H9 (cell line): ENCODE measurements around the gene TMEM63A. TPM values are rescaled to one million over a fixed set of nuclear protein-coding genes. Genes with fewer than 3 reads are reported as not detected.

Experiments
- DNase-seq: peaks from one replicate; pipeline ENCODE4 v3.0.0-alpha.2; 2017
- H2AFZ ChIP-seq: one replicate; pipeline ENCODE4 v1.6.1; 2013; ENCODE audit warnings: mild to moderate bottlenecking, low read length, control low read depth, moderate library complexity
- H2AK5ac ChIP-seq: 2 replicates; pipeline ENCODE4 v1.6.1; 2013; ENCODE audit warnings: low read length, control low read depth, mixed read lengths; ENCODE audit not compliant: insufficient read length
- H2BK120ac ChIP-seq: one replicate; pipeline ENCODE4 v1.6.1; 2013; ENCODE audit warnings: low read depth, mild to moderate bottlenecking, low read length, control low read depth, inconsistent platforms; ENCODE audit not compliant: poor library complexity, severe bottlenecking
- H2BK12ac ChIP-seq: 2 replicates; pipeline ENCODE4 v1.6.1; 2013; ENCODE audit warnings: low read length, control low read depth, mixed read lengths, low read depth; ENCODE audit not compliant: insufficient read length
- H2BK15ac ChIP-seq: 2 replicates; pipeline ENCODE4 v1.6.1; 2013; ENCODE audit warnings: low read depth, low read length, control low read depth
- H2BK20ac ChIP-seq: one replicate; pipeline ENCODE4 v1.6.1; 2013; ENCODE audit warnings: low read depth, mild to moderate bottlenecking, low read length, control low read depth, inconsistent platforms; ENCODE audit not compliant: poor library complexity, severe bottlenecking
- H2BK5ac ChIP-seq: 2 replicates; pipeline ENCODE4 v1.6.1; 2013; ENCODE audit warnings: low read length, control low read depth, mixed read lengths; ENCODE audit not compliant: insufficient read length
- H3K14ac ChIP-seq: 2 replicates; pipeline ENCODE4 v1.6.1; 2013; ENCODE audit warnings: low read length, control low read depth; ENCODE audit not compliant: insufficient read depth
- H3K18ac ChIP-seq: 2 replicates; pipeline ENCODE4 v1.6.1; 2013; ENCODE audit warnings: low read depth, mild to moderate bottlenecking, mixed read lengths, low read length, control low read depth; ENCODE audit not compliant: insufficient read length
- H3K23ac ChIP-seq: 2 replicates; pipeline ENCODE4 v1.6.1; 2013; ENCODE audit warnings: low read length, control low read depth, mixed read lengths, low read depth; ENCODE audit not compliant: insufficient read length
- H3K23me2 ChIP-seq: 2 replicates; pipeline ENCODE4 v1.6.1; 2013; ENCODE audit warnings: low read depth, mild to moderate bottlenecking, mixed read lengths, low read length, control low read depth; ENCODE audit not compliant: insufficient read length, poor library complexity, severe bottlenecking
- H3K27ac ChIP-seq: 2 replicates; pipeline ENCODE4 v1.5.1; 2013; ENCODE audit warnings: low read length, control low read depth, mixed read lengths, low read depth; ENCODE audit not compliant: insufficient read length
- H3K27me3 ChIP-seq: 2 replicates; pipeline ENCODE4 v1.6.1; 2013; ENCODE audit warnings: low read length, control low read depth, inconsistent platforms; ENCODE audit not compliant: insufficient read depth
- H3K4ac ChIP-seq: 2 replicates; pipeline ENCODE4 v1.6.1; 2013; ENCODE audit warnings: low read depth, mild to moderate bottlenecking, control low read depth, inconsistent platforms, low read length, moderate library complexity
- H3K4me1 ChIP-seq: 2 replicates; pipeline ENCODE4 v1.6.1; 2013; ENCODE audit warnings: low read length, control low read depth, inconsistent platforms; ENCODE audit not compliant: insufficient read depth
- H3K4me2 ChIP-seq: 2 replicates; pipeline ENCODE4 v1.6.1; 2013; ENCODE audit warnings: low read length, control low read depth, mixed read lengths; ENCODE audit not compliant: insufficient read length, insufficient read depth
- H3K56ac ChIP-seq: 2 replicates; pipeline ENCODE4 v1.6.1; 2013; ENCODE audit warnings: low read depth, mild to moderate bottlenecking, mixed read lengths, low read length, control low read depth; ENCODE audit not compliant: insufficient read length
- H3K79me1 ChIP-seq: 2 replicates; pipeline ENCODE4 v1.6.1; 2013; ENCODE audit warnings: low read depth, mild to moderate bottlenecking, moderate library complexity, low read length, control low read depth, inconsistent platforms; ENCODE audit not compliant: insufficient read depth, poor library complexity, severe bottlenecking
- H3K79me2 ChIP-seq: 2 replicates; pipeline ENCODE4 v1.6.1; 2013; ENCODE audit warnings: low read length, control low read depth, inconsistent platforms; ENCODE audit not compliant: insufficient read depth
- H3K9ac ChIP-seq: 2 replicates; pipeline ENCODE4 v1.6.1; 2013; ENCODE audit warnings: low read length, control low read depth, mixed read lengths; ENCODE audit not compliant: insufficient read length; ENCODE audit errors: extremely low read depth
- H3K9me3 ChIP-seq: one replicate; pipeline ENCODE4 v1.6.1; 2013; ENCODE audit warnings: low read depth, low read length, inconsistent platforms; ENCODE audit not compliant: control insufficient read depth
- H3T11ph ChIP-seq: one replicate; pipeline ENCODE4 v1.6.1; 2013; ENCODE audit warnings: mild to moderate bottlenecking, low read length, control low read depth, inconsistent platforms
- H4K20me1 ChIP-seq: one replicate; pipeline ENCODE4 v1.6.1; 2013; ENCODE audit not compliant: control insufficient read depth, insufficient read length, insufficient read depth
- H4K5ac ChIP-seq: 2 replicates; pipeline ENCODE4 v1.6.1; 2013; ENCODE audit warnings: low read depth, mild to moderate bottlenecking, mixed read lengths, low read length, control low read depth; ENCODE audit not compliant: insufficient read length
- H4K8ac ChIP-seq: replicated peaks from 2 replicates; pipeline ENCODE4 v1.6.1; 2013; ENCODE audit warnings: low read length, control low read depth, mixed read lengths, low read depth; ENCODE audit not compliant: insufficient read length
- H4K91ac ChIP-seq: 2 replicates; pipeline ENCODE4 v1.6.1; 2013; ENCODE audit warnings: low read depth, mild to moderate bottlenecking, moderate library complexity, mixed read lengths, low read length, control low read depth; ENCODE audit not compliant: insufficient read length
- H3K27ac Mint-ChIP-seq, 3 experiments: 2 replicates in 2 of 3; 3 replicates in 1 of 3; pipeline ENCODE4 v1.8.0; 2020 to 2021; ENCODE audit warnings: mixed read lengths in 3 of 3, mild to moderate bottlenecking in 1 of 3, moderate library complexity in 1 of 3
- H3K27me3 Mint-ChIP-seq: 2 replicates; pipeline ENCODE4 v1.8.0; 2021; ENCODE audit warnings: low read depth, mild to moderate bottlenecking, moderate library complexity, mixed read lengths
- H3K36me3 Mint-ChIP-seq, 3 experiments: 2 replicates in 2 of 3; 3 replicates in 1 of 3; pipeline ENCODE4 v1.8.0; 2020 to 2021; ENCODE audit warnings: low read depth in 3 of 3, mixed read lengths in 3 of 3; ENCODE audit not compliant: insufficient read depth in 1 of 3
- H3K4me1 Mint-ChIP-seq, 2 experiments: 2 replicates each; pipeline ENCODE4 v1.8.0; 2020; ENCODE audit warnings: mixed read lengths in 2 of 2
- H3K4me3 Mint-ChIP-seq, 2 experiments: 2 replicates in 1 of 2; 3 replicates in 1 of 2; pipeline ENCODE4 v1.8.0; 2020 to 2021; ENCODE audit warnings: mild to moderate bottlenecking in 2 of 2, mixed read lengths in 2 of 2, moderate library complexity in 1 of 2
- H3K9me3 Mint-ChIP-seq, 2 experiments: 2 replicates in 1 of 2; 3 replicates in 1 of 2; pipeline ENCODE4 v1.8.0; 2020; ENCODE audit warnings: mild to moderate bottlenecking in 2 of 2, mixed read lengths in 2 of 2, moderate library complexity in 1 of 2
- CTCF ChIP-seq: fragments of 200-600 bp; sonication (generic); conservative IDR thresholded peaks from 3 replicates; pipeline ENCODE4 v1.8.0; 2021; ENCODE audit warnings: antibody characterized with exemption, mild to moderate bottlenecking
- WGBS: extraction: QIAGEN DNeasy Blood & Tissue Kit; methylation state at CpG from one replicate; pipeline ENCODE4 v1.1.7; 2013; ENCODE audit warnings: missing lambda C conversion rate, low lambda C conversion rate, mixed read lengths; ENCODE audit not compliant: insufficient read length; ENCODE audit errors: extremely low coverage; 5-methylcytosine and 5-hydroxymethylcytosine counted together
- total RNA-seq: library from RNA; stranded (reverse); gene quantifications from 2 replicates; pipeline ENCODE4 v1.2.1, GENCODE V29; 2021

The TMEM63A gene
- total RNA-seq, 1 experiment from 2014 or later, result 75.7 TPM

DNA sequence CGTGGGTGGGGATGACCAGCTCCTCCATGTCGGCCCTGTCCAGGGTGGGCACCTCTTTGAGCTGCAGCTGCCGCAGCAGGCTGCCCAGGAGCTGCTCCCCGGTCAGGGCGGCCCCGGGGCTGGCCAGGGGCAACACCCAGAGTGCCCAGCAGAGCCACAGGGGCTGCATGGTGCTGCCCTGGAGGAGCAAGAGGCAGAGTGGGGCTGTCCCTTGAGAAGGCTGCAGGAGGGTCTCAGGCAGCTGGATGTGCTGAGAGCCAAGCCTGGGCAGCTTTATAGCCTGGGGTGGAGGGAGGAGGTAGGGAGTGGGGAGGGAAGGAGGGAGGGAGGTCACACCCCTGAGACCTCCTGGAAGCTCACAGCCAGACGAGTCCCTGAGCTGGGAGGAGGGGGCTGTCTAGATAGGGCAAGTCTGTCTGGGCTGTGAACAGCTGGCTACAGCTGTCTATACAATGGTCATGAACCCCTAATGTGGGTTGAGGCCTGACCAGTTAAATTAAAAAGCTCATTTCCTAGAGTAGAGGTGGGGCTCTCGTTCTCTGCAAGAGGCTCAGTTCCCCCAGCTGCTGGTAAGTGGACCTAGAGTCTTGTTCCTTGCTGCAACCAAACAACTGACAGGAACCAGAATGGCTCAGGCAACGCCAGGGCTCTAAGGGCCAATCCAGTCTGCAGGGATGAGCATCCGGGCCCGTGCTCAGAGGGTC is 6.9 kb upstream of the TMEM63A start, which contains the start of gene LEFTY1:
Gene LEFTY1 (minus strand): TSS at position 249 of the 704 bp plus-strand sequence. CDS start 80 bp downstream, at position 169.
- H3K4me1 Mint-ChIP-seq, result peaks cover 39 to 40% of the 10 kb centered on the region in 2 experiments

More for the DNA sequence above, 6.9 kb upstream of the TMEM63A start, which contains the start of gene LEFTY1:
- Histone ChIP-seq H3K9ac (peak within 1 kb of the TSS; percentile 86), H3K79me2 (peaks cover 2% of the 10 kb centered on the region; the same call in 1 of the 2 replicates), H3K23me2 (no peaks in the 10 kb centered on the region), H3K79me1 (no peaks in the 10 kb centered on the region), H3K27ac (no peak within 1 kb of the TSS), H3K18ac (peak within 1 kb of the TSS; percentile 27), H3K56ac (no peak within 1 kb of the TSS), H3K14ac (no peak within 1 kb of the TSS), H3K23ac (no peak within 1 kb of the TSS), H2AFZ (no peak within 1 kb of the TSS), H2BK120ac (no peak within 1 kb of the TSS), H4K20me1 (no peaks in the 10 kb centered on the region), H3K4ac (no peak within 1 kb of the TSS), H4K91ac (no peak within 1 kb of the TSS), H2BK5ac (no peak within 1 kb of the TSS), H3K27me3 (no peaks in the 10 kb centered on the region), H2AK5ac (no peak within 1 kb of the TSS), H2BK15ac (no peak within 1 kb of the TSS), H4K8ac (peak within 1 kb of the TSS; percentile 21), H3K4me2 (peak within 1 kb of the TSS; percentile 36), H3K9me3 (no peaks in the 10 kb centered on the region), H4K5ac (no peak within 1 kb of the TSS), H2BK12ac (no peak within 1 kb of the TSS), H2BK20ac (no peak within 1 kb of the TSS), H3T11ph (peak within 1 kb of the TSS; percentile 77), H3K4me1 (peaks cover 3% of the 10 kb centered on the region; the same call in 1 of the 2 replicates)
- peaks cover 0 to 13% (median 0%) of the 10 kb centered on the region in 3 experiments; a peak in 5 of 7 replicates for H3K36me3 Mint-ChIP-seq
- no peaks in the 10 kb centered on the region; a peak in 1 of 5 replicates for H3K9me3 Mint-ChIP-seq
- TF ChIP-seq CTCF, result no peak
- peak within 1 kb of the TSS; percentile 44 to 96 (median 64); a peak in 4 of 7 replicates for H3K27ac Mint-ChIP-seq
- H3K27me3 Mint-ChIP-seq, result peaks cover 2% of the 10 kb centered on the region; the same call in 1 of the 2 replicates
- peak; percentile 84 for DNase-seq
- WGBS, result no CpG with 5 or more reads among the region's 11 CpGs
- peak within 1 kb of the TSS; percentile 70 to 75 for H3K4me3 Mint-ChIP-seq
